ENCODE results near the gene PCCA.

The PCCA gene

GRCh38 chr13:100532090-100532766 is 443.3 kb downstream of the PCCA start:
- DNase-seq = no peak

- DNase-seq = no peak
These were observed 444.0 kb downstream of the PCCA start for GRCh38 chr13:100532836-100533435.

- peak; percentile 6 for DNase-seq
These were observed 444.7 kb downstream of the PCCA start for GRCh38 chr13:100533588-100534041.

GRCh38 chr13:100534147-100534843 is 445.4 kb downstream of the PCCA start:
- no peak for DNase-seq

- no peak for DNase-seq
These were observed 446.0 kb downstream of the PCCA start for GRCh38 chr13:100534911-100535310.

- DNase-seq = no peak
These were observed 446.7 kb downstream of the PCCA start for GRCh38 chr13:100535426-100536135.

GRCh38 chr13:100536643-100537180 is 447.8 kb downstream of the PCCA start:
- no peak for DNase-seq

- no peak for DNase-seq
These were observed 448.6 kb downstream of the PCCA start for GRCh38 chr13:100537486-100537885.

- no peak for DNase-seq
These were observed 449.1 kb downstream of the PCCA start for GRCh38 chr13:100537951-100538462.

GRCh38 chr13:100540621-100541020 is 451.7 kb downstream of the PCCA start:
- no peak for DNase-seq

- peak; percentile 18 for DNase-seq
These were observed 453.3 kb downstream of the PCCA start for GRCh38 chr13:100541897-100542825.

GRCh38 chr13:100542826-100543156 is 453.9 kb downstream of the PCCA start:
- DNase-seq = peak; percentile 5

GRCh38 chr13:100543872-100544602 is 455.1 kb downstream of the PCCA start:
- DNase-seq = no peak

- DNase-seq = no peak
These were observed 456.2 kb downstream of the PCCA start for GRCh38 chr13:100544866-100545683.

- no peak for DNase-seq
These were observed 456.8 kb downstream of the PCCA start for GRCh38 chr13:100545684-100546061.

GRCh38 chr13:100546713-100547405 is 458.0 kb downstream of the PCCA start:
- DNase-seq = no peak

GRCh38 chr13:100547791-100548201 is 458.9 kb downstream of the PCCA start:
- DNase-seq = peak; percentile 1

- DNase-seq = no peak
These were observed 460.4 kb downstream of the PCCA start for GRCh38 chr13:100549316-100549715.

- no peak for DNase-seq
These were observed 463.9 kb downstream of the PCCA start for GRCh38 chr13:100552755-100553154.

- no peak for DNase-seq
These were observed 471.0 kb downstream of the PCCA start for GRCh38 chr13:100559886-100560285.

All from NCI-H1105 treated with DMSO at 0.1 percent for 48 hours (cell line).